H54 (cell line): ENCODE data around the gene CDH23.

Experiments used
- DNase-seq: peaks from one replicate; pipeline ENCODE4 v3.0.0; 2011; ENCODE audit warnings: low spot score, mixed read lengths; ENCODE audit not compliant: insufficient read length
- FAIRE-seq: peaks from 3 replicates; lab custom pipeline; 2011; peaks lifted over from hg19 to GRCh38; lab: Jason Lieb, UNC
- POLR2A ChIP-seq: IDR thresholded peaks from 2 replicates; pipeline ENCODE4 v1.6.1; 2011; ENCODE audit warnings: low read depth, mild to moderate bottlenecking, low read length

CDH23 gene

GRCh38 chr10:71838264-71839211, 441.8 kb downstream of the CDH23 start:
- DNase-seq: peak; percentile 93
- peak; percentile 85 for FAIRE-seq
- no peak for TF ChIP-seq POLR2A

- no peak for TF ChIP-seq POLR2A
- peak; percentile 88 for DNase-seq
- FAIRE-seq: peak; percentile 96
Observed at GRCh38 chr10:71840177-71840957, 443.6 kb downstream of the CDH23 start.

- no peak for DNase-seq
- FAIRE-seq: no peak
- TF ChIP-seq POLR2A: no peak
Observed at GRCh38 chr10:71840958-71841335, 444.2 kb downstream of the CDH23 start.

GRCh38 chr10:71842422-71842821, 445.7 kb downstream of the CDH23 start:
- DNase-seq: no peak
- FAIRE-seq: no peak
- TF ChIP-seq POLR2A: no peak

- FAIRE-seq (no peak), DNase-seq (no peak)
- TF ChIP-seq POLR2A: no peak
Observed at GRCh38 chr10:71842856-71843686, 446.4 kb downstream of the CDH23 start.

- FAIRE-seq: no peak
- TF ChIP-seq POLR2A: no peak
- no peak for DNase-seq
Observed at GRCh38 chr10:71844084-71844483, 447.4 kb downstream of the CDH23 start.

GRCh38 chr10:71844695-71845094, 448.0 kb downstream of the CDH23 start:
- FAIRE-seq (no peak), DNase-seq (no peak)
- no peak for TF ChIP-seq POLR2A

GRCh38 chr10:71845410-71846405, 449.0 kb downstream of the CDH23 start:
- no peak for DNase-seq
- FAIRE-seq: no peak
- no peak for TF ChIP-seq POLR2A

GRCh38 chr10:71846816-71847215, 450.1 kb downstream of the CDH23 start:
- DNase-seq: no peak
- FAIRE-seq: no peak
- TF ChIP-seq POLR2A: no peak

- no peak for FAIRE-seq
- DNase-seq: no peak
Observed at GRCh38 chr10:71847418-71847817, 450.7 kb downstream of the CDH23 start.

GRCh38 chr10:71848325-71849275, 451.9 kb downstream of the CDH23 start:
- TF ChIP-seq POLR2A: no peak
- FAIRE-seq: no peak

More at GRCh38 chr10:71847418-71847817, 450.7 kb downstream of the CDH23 start:
- TF ChIP-seq POLR2A: no peak

More at GRCh38 chr10:71848325-71849275, 451.9 kb downstream of the CDH23 start:
- no peak for DNase-seq
